Stimulated activated CD8-positive, alpha-beta memory T cell treated with anti-CD3 and anti-CD28 coated beads, Interleukin-12 subunit alpha, Interleukin-12 subunit beta, amount 100 ng/mL, for 24 hours (primary cell): ENCODE results near the gene MAST4.

Source experiments
- DNase-seq: peaks from one replicate; pipeline ENCODE4 v3.0.0-alpha.2; 2020; ENCODE audit errors: extremely low read depth

The MAST4 gene

GRCh38 chr5:66904189-66904588, 308.0 kb downstream of the MAST4 start:
- DNase-seq: no peak

- no peak for DNase-seq
Measured at GRCh38 chr5:66906021-66906420, 309.8 kb downstream of the MAST4 start.

GRCh38 chr5:66908230-66908629, 312.0 kb downstream of the MAST4 start:
- DNase-seq: no peak

- DNase-seq: no peak
Measured at GRCh38 chr5:66909364-66909763, 313.2 kb downstream of the MAST4 start.

GRCh38 chr5:66912787-66913186, 316.6 kb downstream of the MAST4 start:
- DNase-seq: no peak

- DNase-seq: no peak
Measured at GRCh38 chr5:66915531-66915930, 319.3 kb downstream of the MAST4 start.

GRCh38 chr5:66922881-66923280, 326.7 kb downstream of the MAST4 start:
- DNase-seq: no peak

- no peak for DNase-seq
Measured at GRCh38 chr5:66923457-66923856, 327.3 kb downstream of the MAST4 start.

GRCh38 chr5:66923922-66924321, 327.7 kb downstream of the MAST4 start:
- no peak for DNase-seq

GRCh38 chr5:66927140-66927539, 330.9 kb downstream of the MAST4 start:
- DNase-seq: no peak

GRCh38 chr5:66929281-66929680, 333.1 kb downstream of the MAST4 start:
- no peak for DNase-seq

- no peak for DNase-seq
Measured at GRCh38 chr5:66929995-66930394, 333.8 kb downstream of the MAST4 start.

- no peak for DNase-seq
Measured at GRCh38 chr5:66931651-66932050, 335.5 kb downstream of the MAST4 start.

- DNase-seq: no peak
Measured at GRCh38 chr5:66932457-66932856, 336.3 kb downstream of the MAST4 start.

- DNase-seq: no peak
Measured at GRCh38 chr5:66933066-66933465, 336.9 kb downstream of the MAST4 start.

GRCh38 chr5:66939094-66939493, 342.9 kb downstream of the MAST4 start:
- DNase-seq: no peak

GRCh38 chr5:66945389-66946349, 349.5 kb downstream of the MAST4 start:
- DNase-seq: no peak

GRCh38 chr5:66947458-66947857, 351.3 kb downstream of the MAST4 start:
- no peak for DNase-seq

GRCh38 chr5:66949066-66949465, 352.9 kb downstream of the MAST4 start:
- no peak for DNase-seq

- no peak for DNase-seq
Measured at GRCh38 chr5:66952153-66952552, 356.0 kb downstream of the MAST4 start.

- no peak for DNase-seq
Measured at GRCh38 chr5:66956439-66956838, 360.2 kb downstream of the MAST4 start.

GRCh38 chr5:66958201-66958979, 362.2 kb downstream of the MAST4 start:
- no peak for DNase-seq
